Common myeloid progenitor, CD34-positive (primary cell): ENCODE results near the gene TMEM238L.
A peak's percentile ranks its signal among the peaks of the same experiment; 100 is the strongest.

Source experiments
- CTCF ChIA-PET: fragments of 350-600 bp; sonication (Branson Sonifier 250); formaldehyde crosslinking; loops from one replicate; lab custom pipeline; 2021; ENCODE audit warnings: antibody characterized with exemption; lab: Charles Lee
- POLR2A ChIA-PET: fragments of 350-600 bp; sonication (Branson Sonifier 250); formaldehyde crosslinking; loops from one replicate; lab custom pipeline; 2021; ENCODE audit warnings: antibody characterized with exemption; lab: Charles Lee
- DNase-seq, 3 donors: peaks; one replicate each; pipeline versions ENCODE4 v3.0.0 to v3.0.0-alpha.2; 2013
- H3K27ac ChIP-seq, 2 experiments: 1 replicate in 1 of 2; 2 replicates in 1 of 2; pipeline ENCODE4 v1.7.0; 2013; ENCODE audit warnings: inconsistent platforms in 2 of 2, low read length in 2 of 2, mild to moderate bottlenecking in 2 of 2, low read depth in 1 of 2, moderate library complexity in 1 of 2; ENCODE audit not compliant: severe bottlenecking in 2 of 2, insufficient read depth in 1 of 2, poor library complexity in 1 of 2
- H3K27me3 ChIP-seq, 5 experiments: replicated peaks in 2 of 5; 1 replicate in 3 of 5; 2 replicates in 2 of 5; pipeline versions ENCODE4 v1.6.1 to v1.7.0; 2013; ENCODE audit warnings: low read length in 4 of 5, mild to moderate bottlenecking in 2 of 5, moderate library complexity in 2 of 5, inconsistent platforms in 1 of 5; ENCODE audit not compliant: insufficient read depth in 5 of 5, control insufficient read depth in 4 of 5
- H3K36me3 ChIP-seq, 4 experiments: 1 replicate in 2 of 4; 2 replicates in 2 of 4; pipeline versions ENCODE4 v1.6.1 to v1.7.0; 2013; ENCODE audit warnings: low read length in 3 of 4, control low read depth in 1 of 4, mild to moderate bottlenecking in 1 of 4; ENCODE audit not compliant: control insufficient read depth in 4 of 4, insufficient read depth in 4 of 4
- H3K4me1 ChIP-seq, 4 experiments: 1 replicate in 3 of 4; 2 replicates in 1 of 4; pipeline versions ENCODE4 v1.6.1 to v1.7.1; 2013; ENCODE audit warnings: low read length in 3 of 4, mild to moderate bottlenecking in 3 of 4, control low read depth in 1 of 4, inconsistent platforms in 1 of 4, moderate library complexity in 1 of 4; ENCODE audit not compliant: control insufficient read depth in 4 of 4, insufficient read depth in 4 of 4; ENCODE audit errors: control extremely low read depth in 1 of 4
- H3K4me3 ChIP-seq, 7 experiments: 1 replicate in 4 of 7; 2 replicates in 3 of 7; pipeline versions ENCODE4 v1.5.1 to v1.7.0; 2013; ENCODE audit warnings: mild to moderate bottlenecking in 7 of 7, low read length in 6 of 7, moderate library complexity in 6 of 7, inconsistent platforms in 2 of 7, low read depth in 2 of 7, control low read depth in 1 of 7; ENCODE audit not compliant: insufficient read depth in 4 of 7, control insufficient read depth in 1 of 7; ENCODE audit errors: extremely low read depth in 1 of 7
- H3K9me3 ChIP-seq, 5 experiments: 1 replicate in 4 of 5; 2 replicates in 1 of 5; pipeline versions ENCODE4 v1.6.1 to v1.7.1; 2013; ENCODE audit warnings: low read length in 4 of 5, mild to moderate bottlenecking in 2 of 5, inconsistent platforms in 1 of 5, low read depth in 1 of 5, moderate library complexity in 1 of 5; ENCODE audit not compliant: control insufficient read depth in 4 of 5, insufficient read depth in 2 of 5; ENCODE audit errors: control extremely low read depth in 1 of 5
- WGBS: methylation state at CpG from one replicate; pipeline ENCODE4 v1.1.5; 2013; ENCODE audit not compliant: insufficient coverage; 5-methylcytosine and 5-hydroxymethylcytosine counted together

Gene TMEM238L

GRCh38 chr17:10798332-10798749, 5.6 kb downstream of the TMEM238L start:
- peak in 1 of 3 donors; percentile 10 for DNase-seq
- ChIA-PET POLR2A (no interaction called here), CTCF (interaction anchor here (0.6 to 1.2 kb wide), 2 partner anchors 24 to 956 kb away, joined by 3 read pairs; no protein-coding TSS in a partner anchor)
- Histone ChIP-seq H3K4me3 (peak overlapping the region in 1 of 7 experiments; percentile 10), H3K27ac (no peak overlapping the region), H3K4me1 (peaks cover 0 to 15% (median 7%) of the 10 kb centered on the region in 4 experiments), H3K9me3 (no peaks in the 10 kb centered on the region), H3K36me3 (no peaks in the 10 kb centered on the region), H3K27me3 (no peaks in the 10 kb centered on the region)
- 0% methylated on average over 1 of the region's 3 CpGs for WGBS

DNA sequence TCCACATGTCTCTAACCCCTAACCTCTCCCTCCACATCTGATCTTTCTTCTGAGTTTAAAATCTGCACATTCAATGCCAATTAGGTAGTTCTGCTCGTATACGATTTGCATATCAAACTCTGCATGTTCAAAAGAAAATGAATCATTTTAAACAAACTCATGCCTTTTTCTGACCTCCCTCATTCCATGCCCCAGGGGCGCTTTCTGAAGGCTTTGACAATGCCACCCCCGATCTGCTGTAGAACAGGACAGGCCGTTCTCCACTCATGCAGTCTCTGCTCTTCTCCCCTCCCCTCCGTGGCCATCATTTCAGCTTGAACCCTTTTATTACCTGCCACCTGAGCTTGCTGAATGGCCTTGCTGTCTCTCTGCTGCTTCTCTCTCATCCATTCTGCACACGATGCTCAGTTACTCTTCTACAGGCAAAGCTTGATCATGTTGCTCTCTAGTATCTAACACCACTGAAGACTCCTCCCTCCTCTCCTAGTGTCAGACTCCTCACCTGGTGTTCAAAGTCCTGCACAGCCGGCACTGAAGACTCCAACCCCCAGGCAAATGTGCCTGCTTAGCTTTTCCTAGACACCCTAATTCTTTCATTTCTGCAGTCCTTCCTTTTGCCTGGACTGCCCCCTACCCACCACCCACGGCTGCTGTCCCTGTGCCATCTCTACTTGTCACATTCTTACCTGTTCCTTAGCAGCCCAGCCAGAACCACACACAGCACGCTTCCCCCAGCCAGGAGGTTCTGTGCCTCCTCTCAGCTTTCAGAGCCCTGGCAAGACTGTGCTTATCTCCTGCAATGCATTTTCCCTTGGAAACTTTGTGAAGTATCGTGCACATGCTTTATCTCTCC, 6.2 kb downstream of the TMEM238L start:
- WGBS, result 86% methylated on average over 11 of the region's 11 CpGs
- Histone ChIP-seq H3K27ac (no peak overlapping the region), H3K36me3 (no peaks in the 10 kb centered on the region), H3K9me3 (no peaks in the 10 kb centered on the region), H3K27me3 (no peaks in the 10 kb centered on the region), H3K4me3 (no peak overlapping the region), H3K4me1 (peaks cover 0 to 17% (median 7%) of the 10 kb centered on the region in 4 experiments)
- ChIA-PET POLR2A (no interaction called here), CTCF (interaction anchor here (0.6 to 1.2 kb wide), 2 partner anchors 24 to 956 kb away, joined by 3 read pairs; no protein-coding TSS in a partner anchor)
- no peak for DNase-seq

DNA sequence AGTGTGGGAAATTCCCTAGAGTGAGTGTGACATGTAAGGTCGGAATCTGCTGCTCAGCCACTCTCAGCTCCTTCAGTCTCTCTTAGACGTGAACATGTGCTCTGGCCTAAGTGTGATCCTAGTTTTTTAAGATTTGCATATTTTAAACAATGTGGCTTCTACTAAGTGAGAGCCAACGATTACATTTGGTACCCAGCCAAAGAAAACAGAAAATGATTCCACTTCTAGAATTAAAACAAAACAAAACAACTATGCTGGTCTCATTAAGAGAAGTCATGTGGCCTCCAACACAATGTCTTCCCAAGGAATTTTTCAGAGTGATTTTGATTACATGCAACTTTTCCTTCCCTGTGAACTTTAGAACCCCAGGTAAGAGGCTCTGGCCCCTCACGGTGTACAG, 10.1 kb downstream of the TMEM238L start:
- ChIA-PET POLR2A (no interaction called here), CTCF (no interaction called here)
- no peaks in the 10 kb centered on the region for H3K9me3 ChIP-seq
- no peaks in the 10 kb centered on the region for H3K27me3 ChIP-seq
- 100% methylated on average over 1 of the region's 4 CpGs for WGBS
- no peak for DNase-seq
- no peaks in the 10 kb centered on the region for H3K36me3 ChIP-seq
- no peak overlapping the region for H3K4me3 ChIP-seq
- no peak overlapping the region for H3K27ac ChIP-seq
- H3K4me1 ChIP-seq, result peaks cover 0 to 23% (median 16%) of the 10 kb centered on the region in 4 experiments

- Histone ChIP-seq H3K9me3 (no peaks in the 10 kb centered on the region), H3K4me3 (no peak overlapping the region), H3K36me3 (no peaks in the 10 kb centered on the region), H3K27me3 (no peaks in the 10 kb centered on the region), H3K4me1 (peaks cover 0 to 17% (median 13%) of the 10 kb centered on the region in 4 experiments), H3K27ac (no peak overlapping the region)
- ChIA-PET POLR2A (no interaction called here), CTCF (no interaction called here)
- no peak for DNase-seq
- WGBS, result 100% methylated on average over 6 of the region's 7 CpGs
These were observed 10.6 kb downstream of the TMEM238L start for GRCh38 chr17:10793256-10793655.

DNA sequence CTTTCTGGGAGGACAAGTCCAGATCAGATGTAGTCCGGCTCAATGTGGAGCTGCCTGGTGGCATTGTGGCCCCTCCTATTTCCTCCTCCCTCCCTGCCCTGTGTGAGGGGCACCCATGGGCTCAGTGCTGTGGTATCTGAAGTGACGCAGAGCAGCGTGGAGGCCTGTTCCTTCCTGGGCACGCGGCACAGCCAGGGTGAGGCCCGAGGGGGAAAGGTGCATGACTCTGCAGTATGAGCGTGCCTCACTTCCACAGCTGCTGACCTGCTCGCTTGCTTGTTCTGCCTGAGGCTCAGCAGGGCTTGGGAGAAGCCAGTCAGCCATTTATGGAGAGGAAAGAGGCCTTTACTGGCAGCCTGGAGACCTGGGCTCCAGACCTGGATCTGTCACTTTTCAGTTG, 11.7 kb downstream of the TMEM238L start:
- peak overlapping the region in 1 of 2 experiments; percentile 1 for H3K27ac ChIP-seq
- POLR2A ChIA-PET, result no interaction called here
- no peak overlapping the region for H3K4me3 ChIP-seq
- no peaks in the 10 kb centered on the region for H3K27me3 ChIP-seq
- H3K9me3 ChIP-seq, result no peaks in the 10 kb centered on the region
- CTCF ChIA-PET, result interaction anchor here (1.9 kb wide), 1 partner anchor 20 kb away, joined by 5 read pairs; no protein-coding TSS in a partner anchor
- H3K4me1 ChIP-seq, result peaks cover 0 to 13% (median 10%) of the 10 kb centered on the region in 4 experiments
- 2% methylated on average over 3 of the region's 8 CpGs for WGBS
- DNase-seq, result peak; percentile 74 to 88 (median 80)
- H3K36me3 ChIP-seq, result no peaks in the 10 kb centered on the region

- H3K9me3 ChIP-seq, result no peaks in the 10 kb centered on the region
- H3K27me3 ChIP-seq, result no peaks in the 10 kb centered on the region
- ChIA-PET CTCF (interaction anchor here (1.3 to 1.9 kb wide), 2 partner anchors 19 kb away, joined by 5 read pairs; no protein-coding TSS in a partner anchor), POLR2A (no interaction called here)
- H3K4me3 ChIP-seq, result no peak overlapping the region
- H3K27ac ChIP-seq, result no peak overlapping the region
- H3K4me1 ChIP-seq, result peaks cover 0 to 13% (median 10%) of the 10 kb centered on the region in 4 experiments
- H3K36me3 ChIP-seq, result no peaks in the 10 kb centered on the region
- no peak for DNase-seq
- 91% methylated on average over 5 of the region's 9 CpGs for WGBS
These were observed 13.2 kb downstream of the TMEM238L start for GRCh38 chr17:10790491-10791401.
